DOHH2 (cell line): ENCODE data around the gene AAMP.

Experiments used
- H3F3A ChIP-seq: fragments of 200-600 bp; sonication (generic), shearing (Covaris generic); 2 replicates; pipeline ENCODE4 v1.6.0; 2016; ENCODE audit warnings: antibody characterized with exemption, mild to moderate bottlenecking; ENCODE audit not compliant: control insufficient read depth, insufficient read depth
- H3K27ac ChIP-seq: fragments of 200-600 bp; sonication (generic); 2 replicates; pipeline ENCODE4 v1.5.1; 2014; ENCODE audit warnings: low read depth, mild to moderate bottlenecking, low read length, moderate library complexity
- H3K27me3 ChIP-seq: fragments of 200-600 bp; sonication (generic); 2 replicates; pipeline ENCODE4 v1.6.1; 2014; ENCODE audit warnings: mild to moderate bottlenecking, low read length, mixed read lengths; ENCODE audit not compliant: control insufficient read depth
- H3K36me3 ChIP-seq: fragments of 200-600 bp; sonication (generic); 2 replicates; pipeline ENCODE4 v1.6.1; 2014; ENCODE audit warnings: mild to moderate bottlenecking, low read length, moderate library complexity, mixed read lengths; ENCODE audit not compliant: control insufficient read depth
- H3K4me1 ChIP-seq: fragments of 200-600 bp; sonication (generic); 2 replicates; pipeline ENCODE4 v1.6.1; 2014; ENCODE audit warnings: mild to moderate bottlenecking, low read length, mixed read lengths; ENCODE audit not compliant: control insufficient read depth
- H3K4me2 ChIP-seq: fragments of 200-600 bp; sonication (generic); 2 replicates; pipeline ENCODE4 v1.6.0; 2014; ENCODE audit warnings: mild to moderate bottlenecking, low read length, moderate library complexity
- H3K4me3 ChIP-seq: fragments of 200-600 bp; sonication (generic); 2 replicates; pipeline ENCODE4 v1.5.1; 2014; ENCODE audit warnings: mild to moderate bottlenecking, low read length, mixed read lengths
- H3K79me2 ChIP-seq: fragments of 200-600 bp; sonication (generic); 2 replicates; pipeline ENCODE4 v1.6.1; 2014; ENCODE audit warnings: mild to moderate bottlenecking, low read length, mixed read lengths; ENCODE audit not compliant: control insufficient read depth
- H3K9me2 ChIP-seq: fragments of 200-600 bp; sonication (generic); replicated peaks from 2 replicates; pipeline ENCODE4 v1.6.1; 2014; ENCODE audit warnings: mild to moderate bottlenecking, low read length, mixed read lengths; ENCODE audit not compliant: control insufficient read depth
- H3K9me3 ChIP-seq: fragments of 200-600 bp; sonication (generic); 2 replicates; pipeline ENCODE4 v1.6.1; 2014; ENCODE audit warnings: antibody characterized with exemption, low read length, mixed read lengths; ENCODE audit not compliant: control insufficient read depth, insufficient read depth
- H4K20me1 ChIP-seq: fragments of 200-600 bp; sonication (generic); 2 replicates; pipeline ENCODE4 v1.6.0; 2014; ENCODE audit warnings: low read depth, mild to moderate bottlenecking, antibody characterized with exemption, low read length, moderate library complexity; ENCODE audit not compliant: control insufficient read depth, insufficient read depth
- EZH2phosphoT487 ChIP-seq: fragments of 200-600 bp; sonication (generic); IDR thresholded peaks from 2 replicates; pipeline ENCODE4 v1.6.1; 2017; ENCODE audit warnings: borderline replicate concordance, mild to moderate bottlenecking, antibody characterized with exemption, low read length, moderate library complexity, mixed read lengths
- TF ChIP-seq, protein P1 (sequence below): fragments of 200-600 bp; sonication (generic); IDR thresholded peaks from one replicate; pipeline ENCODE4 v1.5.1; 2014; ENCODE audit warnings: antibody characterized with exemption, mild to moderate bottlenecking, low read depth, low read length; ENCODE audit not compliant: poor library complexity, severe bottlenecking

Gene AAMP

DNA sequence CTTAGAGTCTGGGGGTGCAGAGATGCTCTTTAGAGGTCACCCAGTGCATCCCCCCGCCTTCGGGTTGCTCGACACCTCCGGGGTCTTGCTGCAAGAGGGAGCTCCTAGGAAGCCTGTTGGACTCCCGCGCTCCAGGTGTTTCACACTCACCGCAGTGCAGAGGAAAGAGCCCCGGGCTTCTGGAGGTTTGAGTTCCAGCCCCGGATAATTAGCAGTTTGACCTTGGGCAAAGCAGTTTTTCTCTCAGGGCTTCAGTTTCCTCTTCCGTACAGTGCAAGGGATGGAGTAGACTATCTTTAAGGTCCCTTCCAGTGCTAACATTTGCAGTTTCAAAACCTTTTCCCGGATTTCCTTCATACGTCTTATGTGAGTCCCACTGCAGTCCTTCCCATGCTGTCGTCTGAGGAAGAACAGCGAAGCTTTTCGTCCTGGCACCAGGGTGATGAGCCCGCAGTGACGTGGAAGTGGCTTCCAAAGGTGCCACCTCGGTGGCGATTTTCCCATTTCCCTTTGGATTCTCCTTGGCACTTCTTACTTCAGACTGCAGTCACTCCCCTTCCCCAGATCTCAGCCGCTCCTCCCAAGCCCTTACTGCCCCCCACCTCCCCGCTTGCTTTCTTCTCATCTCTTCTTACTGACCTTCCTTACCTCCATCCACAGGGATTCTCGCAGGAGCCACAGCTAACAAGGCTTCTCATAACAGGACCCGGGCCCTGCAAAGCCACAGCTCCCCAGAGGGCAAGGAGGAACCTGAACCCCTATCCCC lies 967 bp upstream of the AAMP start:
- H3F3A ChIP-seq = peaks cover 4% of the 10 kb centered on the region; the same call in 1 of the 2 replicates
- no peaks in the 10 kb centered on the region for H3K9me3 ChIP-seq
- TF ChIP-seq, protein P1, sequence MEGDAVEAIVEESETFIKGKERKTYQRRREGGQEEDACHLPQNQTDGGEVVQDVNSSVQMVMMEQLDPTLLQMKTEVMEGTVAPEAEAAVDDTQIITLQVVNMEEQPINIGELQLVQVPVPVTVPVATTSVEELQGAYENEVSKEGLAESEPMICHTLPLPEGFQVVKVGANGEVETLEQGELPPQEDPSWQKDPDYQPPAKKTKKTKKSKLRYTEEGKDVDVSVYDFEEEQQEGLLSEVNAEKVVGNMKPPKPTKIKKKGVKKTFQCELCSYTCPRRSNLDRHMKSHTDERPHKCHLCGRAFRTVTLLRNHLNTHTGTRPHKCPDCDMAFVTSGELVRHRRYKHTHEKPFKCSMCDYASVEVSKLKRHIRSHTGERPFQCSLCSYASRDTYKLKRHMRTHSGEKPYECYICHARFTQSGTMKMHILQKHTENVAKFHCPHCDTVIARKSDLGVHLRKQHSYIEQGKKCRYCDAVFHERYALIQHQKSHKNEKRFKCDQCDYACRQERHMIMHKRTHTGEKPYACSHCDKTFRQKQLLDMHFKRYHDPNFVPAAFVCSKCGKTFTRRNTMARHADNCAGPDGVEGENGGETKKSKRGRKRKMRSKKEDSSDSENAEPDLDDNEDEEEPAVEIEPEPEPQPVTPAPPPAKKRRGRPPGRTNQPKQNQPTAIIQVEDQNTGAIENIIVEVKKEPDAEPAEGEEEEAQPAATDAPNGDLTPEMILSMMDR = no peak
- H3K4me1 ChIP-seq = peaks cover 30% of the 10 kb centered on the region
- H3K36me3 ChIP-seq = peaks cover 56% of the 10 kb centered on the region
- no peaks in the 10 kb centered on the region for H3K9me2 ChIP-seq
- H3K4me2 ChIP-seq = peak overlapping the region; percentile 97
- peak overlapping the region; percentile 85 for H3K4me3 ChIP-seq
- H3K27me3 ChIP-seq = no peaks in the 10 kb centered on the region
- peak overlapping the region; percentile 46 for H3K27ac ChIP-seq
- no peaks in the 10 kb centered on the region for H4K20me1 ChIP-seq
- peaks cover 36% of the 10 kb centered on the region for H3K79me2 ChIP-seq

DNA sequence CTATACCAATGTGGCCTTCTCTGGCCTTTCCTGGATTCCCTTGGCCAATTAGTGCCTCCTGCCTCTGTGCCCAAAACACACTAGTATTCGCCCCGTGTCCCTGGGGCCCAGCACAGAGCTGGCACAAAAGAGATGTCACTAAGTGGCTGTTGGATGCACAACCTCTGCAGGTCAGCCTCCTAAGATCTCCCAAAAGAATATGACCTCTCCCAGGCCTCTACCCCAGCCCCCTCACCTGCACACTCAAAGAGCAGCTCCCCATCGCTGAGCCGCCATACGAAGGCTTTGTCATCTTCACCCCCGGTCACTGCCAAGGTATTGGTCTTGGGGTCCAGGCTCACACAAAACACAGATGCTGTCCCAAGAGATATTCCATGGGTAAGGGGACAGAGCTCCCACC lies 2.7 kb downstream of the AAMP start:
- Histone ChIP-seq H3K4me2 (no peak overlapping the region), H4K20me1 (no peaks in the 10 kb centered on the region)

GRCh38 chr2:218266316-218266979 lies 3.5 kb downstream of the AAMP start:
- TF ChIP-seq EZH2phosphoT487 = no peak
- TF ChIP-seq, protein P1 = no peak
- Histone ChIP-seq H3K4me2 (no peak overlapping the region), H3K4me3 (no peak overlapping the region), H3K27me3 (no peaks in the 10 kb centered on the region), H3K9me2 (no peaks in the 10 kb centered on the region), H3K4me1 (peaks cover 27% of the 10 kb centered on the region), H3F3A (peaks cover under 1% of the 10 kb centered on the region; the same call in 1 of the 2 replicates), H3K27ac (no peak overlapping the region), H3K79me2 (peaks cover 25% of the 10 kb centered on the region), H4K20me1 (no peaks in the 10 kb centered on the region), H3K9me3 (no peaks in the 10 kb centered on the region), H3K36me3 (peaks cover 37% of the 10 kb centered on the region)

More for the DNA sequence above, 2.7 kb downstream of the AAMP start:
- peaks cover 27% of the 10 kb centered on the region for H3K4me1 ChIP-seq
- no peaks in the 10 kb centered on the region for H3K27me3 ChIP-seq
- no peak for TF ChIP-seq EZH2phosphoT487
- TF ChIP-seq, protein P1 = no peak
- H3K79me2 ChIP-seq = peaks cover 33% of the 10 kb centered on the region
- H3K36me3 ChIP-seq = peaks cover 44% of the 10 kb centered on the region
- no peak overlapping the region for H3K27ac ChIP-seq
- peaks cover 4% of the 10 kb centered on the region; the same call in 1 of the 2 replicates for H3F3A ChIP-seq
- no peaks in the 10 kb centered on the region for H3K9me2 ChIP-seq
- H3K9me3 ChIP-seq = no peaks in the 10 kb centered on the region
- H3K4me3 ChIP-seq = no peak overlapping the region
